Activated CD4-positive, alpha-beta T cell treated with anti-CD3 and anti-CD28 coated beads, Interleukin-2, amount 50 U/mL, for 4 hours (primary cell): ENCODE measurements around the gene SLC17A8.
"Not testable (repeated sequence)": the region's sequence is repeated elsewhere in the genome, so short reads cannot be mapped to it uniquely, and the experiment has no call there.

Experiments used
- DNase-seq, 2 experiments: peaks; one replicate each; pipeline ENCODE4 v3.0.0-alpha.2; 2020

Gene SLC17A8

GRCh38 chr12:100372853-100373640 lies 16.2 kb downstream of the SLC17A8 start:
- no peak for DNase-seq

DNA sequence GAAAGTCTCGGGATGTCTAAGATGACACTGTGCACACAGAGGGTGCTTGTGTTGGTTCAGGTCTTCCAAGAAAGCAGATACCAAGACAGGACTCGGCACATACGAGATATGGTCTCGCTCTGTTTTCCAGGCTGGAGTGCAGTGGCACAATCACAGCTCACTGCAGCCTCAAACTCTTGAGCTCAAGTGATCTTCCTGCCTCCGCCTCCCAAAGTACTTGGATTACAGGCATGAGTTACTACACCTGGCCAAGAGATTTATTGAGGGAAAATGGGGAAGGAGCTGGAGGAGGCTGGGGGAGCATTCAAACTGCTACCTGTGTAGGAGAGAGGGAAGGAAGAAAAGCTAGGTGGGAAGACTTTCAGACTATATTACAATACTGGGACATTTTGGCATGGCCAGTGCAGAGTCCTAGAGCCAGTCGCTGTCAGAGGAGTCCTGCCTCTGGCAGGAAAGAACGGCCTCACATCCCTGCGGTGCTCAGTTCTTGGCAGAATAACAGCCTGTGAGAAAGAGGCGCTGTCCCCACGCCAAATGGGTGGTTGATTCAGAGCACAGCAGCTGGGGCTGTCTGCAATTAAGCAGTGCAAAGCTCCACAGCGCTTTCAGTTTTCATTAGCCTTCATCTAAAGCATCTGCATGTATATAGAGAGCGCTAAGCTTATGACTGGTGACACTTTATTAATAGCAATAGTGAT lies 18.3 kb downstream of the SLC17A8 start:
- DNase-seq, result no peak

GRCh38 chr12:100376161-100376560 lies 19.3 kb downstream of the SLC17A8 start:
- no peak for DNase-seq

DNA sequence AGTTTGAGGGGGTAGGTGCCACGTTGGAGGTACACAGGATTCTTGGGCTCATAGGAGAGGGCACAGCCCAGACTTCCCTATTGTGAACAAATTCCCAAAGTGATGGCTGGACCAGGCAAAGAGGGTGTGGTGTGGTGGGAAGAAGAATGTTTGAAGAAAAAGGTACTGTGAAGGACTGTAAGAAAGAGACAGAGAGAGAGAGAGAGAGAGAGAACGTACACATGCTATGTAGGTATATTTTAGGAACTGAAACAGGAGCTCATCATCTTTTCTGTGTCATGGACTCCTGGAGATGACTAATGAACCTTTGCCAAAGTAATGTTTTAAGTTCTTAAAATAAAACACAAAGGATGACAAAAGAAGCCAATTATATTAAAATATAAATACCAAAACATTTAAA lies 24.5 kb downstream of the SLC17A8 start:
- DNase-seq, result no peak

DNA sequence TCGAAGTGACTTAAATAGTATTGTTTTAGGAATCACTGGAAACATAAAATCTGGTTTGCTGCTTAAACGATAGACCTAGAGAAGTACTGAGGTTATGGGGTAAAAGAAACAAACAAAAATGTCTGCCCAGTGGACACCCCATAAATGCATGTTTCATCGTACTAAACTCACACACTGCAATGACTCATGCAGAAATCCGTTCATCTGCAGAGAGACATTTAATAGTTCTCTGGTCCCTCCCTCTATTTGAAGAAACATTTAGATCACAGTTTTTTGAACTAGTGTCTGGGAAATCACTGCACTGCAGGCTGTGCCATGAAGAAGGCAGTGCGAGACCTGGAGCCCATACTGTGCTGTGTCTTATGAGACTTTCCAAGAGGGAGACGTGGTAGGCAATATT lies 25.5 kb downstream of the SLC17A8 start:
- no peak for DNase-seq

GRCh38 chr12:100383586-100384558 lies 27.0 kb downstream of the SLC17A8 start:
- DNase-seq, result no peak

GRCh38 chr12:100384559-100384935 lies 27.7 kb downstream of the SLC17A8 start:
- DNase-seq, result no peak

DNA sequence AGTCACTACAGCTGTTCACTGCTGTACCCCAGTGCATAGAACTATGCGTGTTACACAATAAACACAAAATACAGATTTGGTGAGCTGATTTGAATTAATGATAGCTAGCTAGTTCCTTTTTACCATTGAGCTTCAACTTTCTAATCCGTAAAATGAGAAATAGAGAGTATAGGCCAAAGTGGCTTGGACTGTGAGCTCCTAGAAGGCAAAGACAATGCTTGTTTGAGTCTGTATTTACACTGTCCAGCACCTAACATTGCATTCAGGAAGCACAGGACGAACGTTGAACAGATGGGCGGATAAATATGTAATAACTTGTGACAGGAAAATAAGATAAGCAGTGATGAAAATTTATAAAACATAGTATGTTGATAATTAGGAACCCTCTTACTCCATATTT lies 31.5 kb downstream of the SLC17A8 start:
- DNase-seq, result no peak

GRCh38 chr12:100391856-100392255 lies 35.0 kb downstream of the SLC17A8 start:
- DNase-seq, result no peak

- no peak for DNase-seq
Observed at GRCh38 chr12:100393200-100393599, 36.3 kb downstream of the SLC17A8 start.

DNA sequence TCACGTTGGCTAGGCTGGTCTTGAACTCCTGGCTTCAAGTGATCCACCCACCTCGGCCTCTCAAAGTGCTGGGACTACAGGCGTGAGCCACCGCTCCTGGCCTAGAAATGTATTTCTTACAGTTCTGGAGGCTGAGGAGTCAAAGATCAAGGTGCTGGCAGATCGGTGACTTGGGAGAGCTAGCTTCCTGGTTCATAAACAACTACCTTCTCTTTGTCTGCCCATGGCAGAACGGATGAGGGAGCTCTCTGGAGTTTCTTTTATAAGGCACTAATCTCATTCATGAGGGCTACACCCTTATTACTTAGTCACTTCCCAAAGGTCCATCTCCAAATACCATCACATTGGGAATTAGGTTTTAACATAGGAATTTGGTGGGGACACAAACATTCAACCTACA lies 38.9 kb downstream of the SLC17A8 start:
- DNase-seq, result no peak

DNA sequence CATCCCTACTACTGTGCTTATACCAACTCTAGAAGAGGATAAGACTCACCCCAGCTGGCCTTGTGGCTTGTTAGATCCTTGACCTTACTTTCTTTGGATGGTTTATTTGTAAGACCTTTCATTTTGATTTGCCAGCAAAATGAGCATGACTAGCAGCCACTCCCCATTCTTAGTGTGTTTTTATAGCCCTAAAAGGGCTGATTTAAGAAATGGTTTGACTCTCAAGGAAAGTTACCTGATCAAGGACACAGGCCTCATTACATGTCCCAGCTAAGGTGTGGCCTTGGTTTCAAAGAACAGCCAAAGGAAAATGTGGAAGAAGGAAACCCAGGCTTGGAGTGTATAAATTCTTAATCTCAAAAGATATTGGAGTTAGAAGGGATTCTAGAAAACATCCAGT lies 41.4 kb downstream of the SLC17A8 start:
- no peak for DNase-seq

DNA sequence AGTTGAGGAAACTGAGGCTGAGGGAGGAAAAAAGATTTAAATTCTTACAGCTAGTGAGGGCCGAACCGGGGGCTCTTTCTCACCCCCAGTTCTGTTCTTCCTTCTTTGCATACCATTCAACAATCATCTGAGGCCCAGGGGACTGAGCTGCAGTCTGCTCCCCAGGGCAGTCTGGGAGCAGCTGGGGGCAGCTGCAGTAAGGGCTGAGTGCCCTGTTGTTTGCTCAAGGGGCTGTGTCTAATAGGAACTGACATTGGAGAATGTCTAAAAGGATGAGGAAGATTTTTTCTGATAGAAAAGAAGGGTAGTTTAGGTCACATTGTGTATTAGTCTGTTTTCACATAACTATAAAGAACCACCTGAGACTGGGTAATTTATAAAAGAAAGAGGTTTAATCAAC lies 42.2 kb downstream of the SLC17A8 start:
- no peak for DNase-seq

- no peak for DNase-seq
Observed at GRCh38 chr12:100401660-100402059, 44.8 kb downstream of the SLC17A8 start.

DNA sequence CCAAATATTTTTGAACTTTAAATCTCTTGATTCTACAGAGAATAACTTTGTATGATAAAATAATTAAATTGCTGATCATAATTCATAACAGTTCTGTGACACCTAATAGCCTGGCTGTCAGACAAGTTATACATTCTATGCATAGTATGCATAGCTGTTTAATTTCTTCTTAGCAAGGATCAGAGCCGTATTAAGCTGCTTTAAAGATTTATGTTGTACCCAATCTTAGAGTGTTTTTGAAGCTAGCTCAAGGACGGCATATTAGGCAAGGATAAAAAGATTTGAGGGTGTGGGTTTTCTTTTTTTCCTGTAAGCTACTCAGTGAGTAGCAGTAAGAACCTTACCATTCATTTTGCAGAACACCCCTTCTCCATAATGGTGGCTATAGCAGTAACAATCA lies 45.9 kb downstream of the SLC17A8 start:
- DNase-seq, result no peak

DNA sequence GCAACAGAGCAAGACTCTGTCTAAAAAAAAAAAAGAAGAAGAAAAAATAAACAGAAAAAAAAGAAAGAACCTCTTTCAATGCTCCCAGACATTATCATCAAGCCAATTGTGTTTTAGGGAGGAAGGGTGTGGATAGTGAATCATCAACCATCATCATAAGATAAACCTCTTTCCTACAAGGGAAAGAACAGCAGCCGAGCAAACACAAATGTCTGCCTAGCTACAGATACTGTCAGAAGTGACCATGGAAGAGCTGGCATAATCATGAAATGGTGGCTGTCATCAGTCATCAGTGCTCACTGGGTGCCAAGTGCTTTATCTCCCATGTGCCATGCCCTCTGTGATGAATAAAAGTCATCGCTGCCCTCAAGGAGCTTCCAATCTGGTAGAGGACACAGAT lies 46.6 kb downstream of the SLC17A8 start:
- DNase-seq, result no peak

- DNase-seq, result peak in 1 of 2 experiments; percentile 2
Observed at GRCh38 chr12:100404769-100405407, 48.0 kb downstream of the SLC17A8 start.

DNA sequence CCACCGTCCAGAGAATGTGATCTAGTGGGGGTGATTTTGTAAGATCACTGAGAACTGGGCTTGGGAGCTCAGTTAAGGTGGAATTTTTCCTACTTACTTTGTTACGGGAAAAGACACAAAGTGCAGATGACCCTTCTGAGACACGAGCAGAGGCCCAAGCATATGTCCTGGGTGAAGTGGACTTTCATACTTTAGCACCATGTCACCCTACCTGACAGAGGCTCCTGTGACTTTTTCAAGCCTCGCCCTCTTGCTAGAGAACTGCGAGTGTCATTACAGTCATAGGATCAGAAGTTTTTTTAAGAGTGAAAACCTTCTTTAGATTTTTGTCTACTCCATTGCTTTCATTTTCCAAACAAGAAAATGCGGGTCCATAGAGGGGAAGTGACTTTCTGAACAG lies 56.1 kb downstream of the SLC17A8 start:
- DNase-seq, result no peak

GRCh38 chr12:100414739-100415138 lies 57.9 kb downstream of the SLC17A8 start:
- no peak for DNase-seq

GRCh38 chr12:100422646-100423045 lies 65.8 kb downstream of the SLC17A8 start:
- DNase-seq, result no peak

DNA sequence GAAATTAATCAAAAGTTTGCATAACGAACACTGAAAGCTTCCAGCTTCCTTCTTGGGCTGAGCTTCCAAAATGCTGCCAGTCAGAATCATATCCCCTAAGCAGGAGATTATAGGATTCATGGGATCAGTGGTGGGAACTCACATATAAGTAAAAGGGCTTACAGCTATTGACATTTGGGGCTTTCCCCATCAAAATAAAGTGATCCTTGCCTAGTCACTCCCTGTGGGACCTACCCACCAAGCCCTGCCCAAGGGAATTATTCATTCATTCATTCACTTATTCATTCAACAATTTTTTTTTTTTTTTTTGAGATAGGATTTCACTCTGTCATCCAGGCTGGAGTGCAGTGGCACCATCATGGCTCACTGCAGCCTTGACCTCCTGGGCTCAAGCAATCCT lies 69.3 kb downstream of the SLC17A8 start:
- no peak for DNase-seq

DNA sequence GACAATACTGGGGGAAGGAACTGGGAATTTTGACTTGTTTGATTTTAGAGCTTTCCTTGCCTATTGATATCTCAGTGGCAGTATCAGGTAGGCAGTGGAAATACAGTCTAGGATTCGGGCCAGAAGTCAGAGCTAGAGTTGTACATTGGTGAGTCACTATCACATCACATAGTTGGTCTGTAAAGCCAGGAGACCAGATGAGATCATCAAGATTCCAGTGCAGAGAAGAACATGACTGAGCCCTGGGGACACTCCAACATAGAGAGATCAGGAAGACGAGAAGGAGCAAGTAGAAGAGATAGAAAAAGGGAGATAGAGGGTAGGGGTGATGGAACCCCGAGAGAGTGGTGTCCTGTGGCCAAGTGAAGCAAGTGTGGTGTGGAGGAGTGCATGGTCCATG lies 70.2 kb downstream of the SLC17A8 start:
- DNase-seq, result no peak

- DNase-seq, result not testable (repeated sequence)
Observed at GRCh38 chr12:100430251-100430650, 73.4 kb downstream of the SLC17A8 start.
